HFFc6 (cell line): Measurements from ENCODE around the gene ABCD3. TPM values are rescaled to one million over a fixed set of nuclear protein-coding genes. Genes with fewer than 3 reads are reported as not detected.

ENCODE experiments used
- DNase-seq: peaks from one replicate; pipeline ENCODE4 v3.0.0-alpha.2; 2018
- H3K27ac Mint-ChIP-seq: 2 replicates; pipeline ENCODE4 v1.8.0; 2020; ENCODE audit warnings: mild to moderate bottlenecking, mixed read lengths
- H3K27me3 Mint-ChIP-seq: 2 replicates; pipeline ENCODE4 v1.8.0; 2021; ENCODE audit warnings: mild to moderate bottlenecking, moderate library complexity, mixed read lengths; ENCODE audit not compliant: insufficient read depth
- H3K36me3 Mint-ChIP-seq: 2 replicates; pipeline ENCODE4 v1.8.0; 2021; ENCODE audit warnings: low read depth, mixed read lengths
- H3K4me1 Mint-ChIP-seq: 2 replicates; pipeline ENCODE4 v1.8.0; 2020; ENCODE audit warnings: low read depth, mixed read lengths
- H3K4me3 Mint-ChIP-seq: 2 replicates; pipeline ENCODE4 v1.8.0; 2020; ENCODE audit warnings: mild to moderate bottlenecking, moderate library complexity, mixed read lengths
- H3K9me3 Mint-ChIP-seq: 2 replicates; pipeline ENCODE4 v1.8.0; 2020; ENCODE audit warnings: mild to moderate bottlenecking, mixed read lengths
- total RNA-seq, 6 experiments: library from RNA; stranded (reverse); fragmentation: NEBNext Ultra II Directional; extraction: Animal tissue kit (Norgen Biotek cat#: 25700); gene quantifications; 2 replicates in 1 of 6; 3 replicates in 5 of 6; pipeline ENCODE4 v1.2.3, GENCODE V29; 2021
- TF ChIP-seq, protein P1 (sequence below): fragments of 200-600 bp; sonication (generic); IDR thresholded peaks from 2 replicates; pipeline ENCODE4 v1.5.0; 2021; ENCODE audit warnings: antibody characterized with exemption, mild to moderate bottlenecking

Gene ABCD3
- total RNA-seq, 6 experiments from 2014 or later = 43.2 to 49.0 (median 46.3) TPM

DNA sequence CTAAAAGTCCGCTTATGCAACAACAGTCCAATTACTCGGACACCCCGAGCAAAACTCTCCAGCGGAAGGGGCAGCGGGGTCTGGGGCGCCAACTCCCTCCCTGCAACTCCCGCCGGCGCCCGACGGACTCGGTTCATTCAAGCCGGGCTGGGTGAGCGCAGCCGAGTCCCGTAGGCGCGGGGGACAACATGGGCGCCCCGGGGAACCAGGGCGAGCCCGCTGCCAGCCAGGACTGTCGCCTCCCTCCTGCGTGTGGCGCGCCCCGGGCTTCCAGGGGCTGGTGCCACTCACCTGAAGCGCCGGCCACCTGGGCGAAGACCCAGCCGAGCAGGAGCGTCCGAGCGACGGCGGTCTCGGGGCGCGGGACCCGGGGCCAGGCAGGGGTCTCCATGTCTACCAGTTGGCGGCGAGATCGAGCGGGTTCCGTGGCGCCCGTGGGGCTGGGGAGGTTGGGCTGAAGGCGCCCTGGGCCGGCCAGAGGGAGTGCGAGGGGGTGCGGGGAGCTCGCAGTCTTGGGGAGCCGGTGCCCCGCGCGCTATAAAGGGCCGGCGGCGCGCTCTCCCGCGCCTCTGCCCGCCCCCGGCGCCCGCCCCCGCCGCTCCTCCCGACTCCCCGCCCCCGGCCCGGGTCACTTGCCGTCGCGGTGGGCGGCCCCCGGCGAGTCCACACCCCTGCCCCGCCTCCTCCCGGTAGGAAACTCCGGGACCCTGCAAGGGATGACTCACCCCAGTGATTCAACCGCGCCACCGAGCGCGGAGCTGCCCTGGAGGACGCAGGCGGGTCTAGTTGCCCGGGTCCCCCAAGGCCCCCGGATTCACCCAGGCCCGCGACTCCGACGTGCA lies 123.3 kb downstream of the ABCD3 start, which contains the start of gene F3:
Gene F3, minus strand, starts transcription at position 514 of the 842 bp plus-strand sequence. Its CDS starts 123 bp downstream, at position 391.
- Mint-ChIP-seq H3K4me3 (peak within 1 kb of the TSS; percentile 94), H3K4me1 (peaks cover 84% of the 10 kb centered on the region), H3K36me3 (peaks cover 41% of the 10 kb centered on the region), H3K27me3 (peaks cover 4% of the 10 kb centered on the region; the same call in 1 of the 2 replicates), H3K9me3 (peaks cover 8% of the 10 kb centered on the region), H3K27ac (peak within 1 kb of the TSS; percentile 97)
- DNase-seq = peak; percentile 88
- TF ChIP-seq, protein P1, sequence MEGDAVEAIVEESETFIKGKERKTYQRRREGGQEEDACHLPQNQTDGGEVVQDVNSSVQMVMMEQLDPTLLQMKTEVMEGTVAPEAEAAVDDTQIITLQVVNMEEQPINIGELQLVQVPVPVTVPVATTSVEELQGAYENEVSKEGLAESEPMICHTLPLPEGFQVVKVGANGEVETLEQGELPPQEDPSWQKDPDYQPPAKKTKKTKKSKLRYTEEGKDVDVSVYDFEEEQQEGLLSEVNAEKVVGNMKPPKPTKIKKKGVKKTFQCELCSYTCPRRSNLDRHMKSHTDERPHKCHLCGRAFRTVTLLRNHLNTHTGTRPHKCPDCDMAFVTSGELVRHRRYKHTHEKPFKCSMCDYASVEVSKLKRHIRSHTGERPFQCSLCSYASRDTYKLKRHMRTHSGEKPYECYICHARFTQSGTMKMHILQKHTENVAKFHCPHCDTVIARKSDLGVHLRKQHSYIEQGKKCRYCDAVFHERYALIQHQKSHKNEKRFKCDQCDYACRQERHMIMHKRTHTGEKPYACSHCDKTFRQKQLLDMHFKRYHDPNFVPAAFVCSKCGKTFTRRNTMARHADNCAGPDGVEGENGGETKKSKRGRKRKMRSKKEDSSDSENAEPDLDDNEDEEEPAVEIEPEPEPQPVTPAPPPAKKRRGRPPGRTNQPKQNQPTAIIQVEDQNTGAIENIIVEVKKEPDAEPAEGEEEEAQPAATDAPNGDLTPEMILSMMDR = peak; percentile 63; the same call in 1 of the 2 replicates

DNA sequence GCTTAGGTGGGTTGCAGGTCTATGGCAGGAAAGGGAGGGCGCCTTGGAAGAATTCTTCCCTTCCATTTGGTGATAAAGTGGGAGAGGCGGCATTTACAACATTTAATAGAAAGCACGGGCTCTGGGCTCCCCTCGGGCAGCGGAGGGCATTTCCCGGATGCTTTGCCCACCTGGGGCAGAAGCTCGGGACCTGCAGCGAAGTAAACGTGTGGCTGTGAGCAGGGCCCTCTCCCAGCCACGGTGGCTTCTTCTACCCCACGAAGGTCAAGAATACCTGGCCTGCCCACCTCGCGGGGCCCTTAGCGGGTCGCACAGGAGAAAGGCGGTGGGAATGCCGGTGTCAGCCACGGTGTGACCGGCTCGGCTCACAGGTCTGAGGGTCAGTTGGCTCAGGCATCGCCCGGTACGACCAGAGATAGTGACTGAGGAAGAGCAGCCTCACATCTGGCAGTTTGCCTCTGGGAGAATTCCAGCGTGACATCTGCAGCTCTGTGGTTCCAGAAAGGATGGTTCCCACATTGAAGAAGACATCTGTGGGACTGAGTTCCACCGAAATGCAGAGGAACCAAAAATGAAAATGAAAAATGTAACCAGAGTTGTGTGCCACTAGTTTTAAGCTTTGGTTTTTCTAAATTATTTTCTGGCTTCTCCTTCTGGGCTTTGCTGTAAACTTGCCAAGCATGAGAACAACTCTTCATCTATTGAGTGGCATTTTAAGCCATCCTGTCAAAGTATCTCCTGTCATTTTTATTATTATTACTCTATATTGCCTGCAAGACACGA lies 124.1 kb downstream of the ABCD3 start:
- TF ChIP-seq, protein P1 = no peak
- DNase-seq = no peak
- H3K4me3 Mint-ChIP-seq = peak overlapping the region; percentile 94
- peaks cover 81% of the 10 kb centered on the region for H3K4me1 Mint-ChIP-seq
- H3K9me3 Mint-ChIP-seq = peaks cover 8% of the 10 kb centered on the region
- peak overlapping the region; percentile 97 for H3K27ac Mint-ChIP-seq
- H3K27me3 Mint-ChIP-seq = peaks cover 3% of the 10 kb centered on the region; the same call in 1 of the 2 replicates
- H3K36me3 Mint-ChIP-seq = peaks cover 34% of the 10 kb centered on the region

DNA sequence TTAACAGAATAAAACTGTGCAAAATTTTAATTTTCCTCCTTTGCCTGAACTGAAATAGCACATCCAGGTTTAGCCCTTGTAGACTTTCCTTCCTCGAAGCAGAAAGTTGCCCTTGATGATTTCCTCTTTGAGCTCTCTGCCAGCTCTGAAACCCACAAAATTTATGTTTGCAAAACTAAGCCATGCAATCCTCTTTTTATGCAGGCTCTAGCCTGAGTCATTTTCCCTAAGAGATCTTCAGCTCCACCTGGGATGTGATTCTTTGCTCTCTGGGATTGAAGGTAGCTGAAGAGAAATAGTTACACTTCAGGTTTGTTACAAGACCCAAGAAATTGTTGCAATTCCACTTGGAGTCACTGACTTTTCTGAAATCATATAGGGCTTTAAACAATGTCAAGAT lies 124.8 kb downstream of the ABCD3 start:
- H3K4me1 Mint-ChIP-seq = peaks cover 76% of the 10 kb centered on the region
- TF ChIP-seq, protein P1 = no peak
- peaks cover 8% of the 10 kb centered on the region for H3K9me3 Mint-ChIP-seq
- H3K36me3 Mint-ChIP-seq = peaks cover 31% of the 10 kb centered on the region
- peaks cover 2% of the 10 kb centered on the region; the same call in 1 of the 2 replicates for H3K27me3 Mint-ChIP-seq
- DNase-seq = no peak
- H3K27ac Mint-ChIP-seq = peak overlapping the region; percentile 97
- H3K4me3 Mint-ChIP-seq = peak overlapping the region; percentile 94

DNA sequence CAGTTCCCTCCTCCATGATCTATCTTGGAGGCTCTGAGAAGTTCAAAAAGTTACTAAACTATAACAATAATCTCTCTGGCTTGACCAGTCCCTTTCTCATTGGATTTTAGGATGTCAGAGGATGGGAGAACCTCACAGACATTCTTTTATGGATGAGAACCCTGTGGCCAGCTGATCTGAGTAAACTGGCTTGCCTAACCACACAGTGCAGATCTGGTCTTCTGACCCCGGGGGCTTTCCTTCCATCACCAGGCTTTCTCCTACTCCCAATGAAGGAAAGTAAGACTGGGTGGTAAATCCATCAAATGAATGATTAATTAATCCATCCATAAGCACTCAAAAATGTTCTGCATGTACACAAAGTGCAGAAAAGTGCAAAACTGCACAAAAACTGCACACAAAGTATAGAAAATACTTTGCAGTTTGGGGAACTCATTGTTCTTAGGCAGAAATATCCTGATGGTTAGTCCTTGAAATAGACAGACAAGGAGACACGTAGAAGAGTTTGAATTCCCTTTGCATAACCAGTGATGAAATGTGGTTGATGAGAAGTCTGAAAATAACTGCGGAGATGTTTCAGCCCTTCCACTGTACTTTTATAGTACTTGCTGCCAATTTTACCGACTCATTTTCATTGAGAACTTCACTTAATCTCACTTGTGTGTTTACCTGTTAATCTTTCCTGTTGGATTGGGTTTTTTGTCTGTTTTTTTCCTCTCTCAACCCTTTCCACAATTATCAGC lies 125.9 kb downstream of the ABCD3 start:
- Mint-ChIP-seq H3K27ac (peak overlapping the region; percentile 97), H3K36me3 (peaks cover 20% of the 10 kb centered on the region), H3K4me3 (peak overlapping the region; percentile 79), H3K9me3 (peaks cover 8% of the 10 kb centered on the region), H3K27me3 (peaks cover 2% of the 10 kb centered on the region; the same call in 1 of the 2 replicates), H3K4me1 (peaks cover 65% of the 10 kb centered on the region)
- TF ChIP-seq, protein P1 = no peak
- peak; percentile 52 for DNase-seq
